GM12891 (cell line): ENCODE results near the gene AHI1.

Experiments
- POLR2A ChIP-seq: IDR thresholded peaks from 2 replicates; pipeline ENCODE4 v1.6.1; 2011; ENCODE audit warnings: low read depth, low read length, control low read depth
- POLR2AphosphoS5 ChIP-seq: IDR thresholded peaks from 2 replicates; pipeline ENCODE4 v1.6.1; 2011; ENCODE audit warnings: low read depth, low read length, control low read depth
- SPI1 ChIP-seq: IDR thresholded peaks from 2 replicates; pipeline ENCODE4 v1.6.1; 2011; ENCODE audit warnings: low read depth, low read length, control low read depth
- TAF1 ChIP-seq: IDR thresholded peaks from 2 replicates; pipeline ENCODE4 v1.6.1; 2011; ENCODE audit warnings: low read depth, low read length, control low read depth

- TF ChIP-seq POLR2A (no peak), TAF1 (no peak), POLR2AphosphoS5 (no peak), SPI1 (no peak)
Observed at GRCh38 chr6:135506270-135506997, 8.9 kb upstream of the AHI1 start.
